NOMO-1 treated with DMSO at 0.1 percent for 48 hours (cell line): ENCODE measurements around the gene PPP1R2B.

Experiments
- DNase-seq: peaks from one replicate; lab custom pipeline; 2025; ENCODE audit not compliant: unreplicated experiment; lab: John Stamatoyannopoulos, UW

PPP1R2B gene

DNA sequence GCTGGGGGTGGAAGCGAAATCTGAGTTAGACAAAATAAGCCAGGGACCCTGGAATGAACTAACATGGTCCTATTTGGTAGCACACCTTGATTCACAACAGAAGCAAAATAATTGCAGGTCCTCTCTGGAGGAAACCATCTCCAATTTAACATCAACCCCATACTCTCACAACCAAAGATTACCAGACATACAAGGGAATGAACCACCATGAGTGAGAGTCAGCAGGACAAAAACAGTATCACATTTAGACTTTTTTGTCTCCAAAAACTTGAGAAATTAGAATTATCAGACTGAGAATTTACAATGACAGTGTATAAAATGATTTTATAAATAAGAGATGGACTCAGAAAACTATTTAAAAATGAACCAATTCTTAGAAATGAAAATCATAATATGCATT, 21.1 kb downstream of the PPP1R2B start:
- no peak for DNase-seq

- DNase-seq = no peak
Observed at GRCh38 chr5:156879665-156880285, 29.7 kb downstream of the PPP1R2B start.

- no peak for DNase-seq
Observed at GRCh38 chr5:156883316-156883875, 33.3 kb downstream of the PPP1R2B start.

- no peak for DNase-seq
Observed at GRCh38 chr5:156888520-156888919, 38.4 kb downstream of the PPP1R2B start.

- DNase-seq = peak; percentile 2
Observed at GRCh38 chr5:156892223-156892622, 42.1 kb downstream of the PPP1R2B start.

DNA sequence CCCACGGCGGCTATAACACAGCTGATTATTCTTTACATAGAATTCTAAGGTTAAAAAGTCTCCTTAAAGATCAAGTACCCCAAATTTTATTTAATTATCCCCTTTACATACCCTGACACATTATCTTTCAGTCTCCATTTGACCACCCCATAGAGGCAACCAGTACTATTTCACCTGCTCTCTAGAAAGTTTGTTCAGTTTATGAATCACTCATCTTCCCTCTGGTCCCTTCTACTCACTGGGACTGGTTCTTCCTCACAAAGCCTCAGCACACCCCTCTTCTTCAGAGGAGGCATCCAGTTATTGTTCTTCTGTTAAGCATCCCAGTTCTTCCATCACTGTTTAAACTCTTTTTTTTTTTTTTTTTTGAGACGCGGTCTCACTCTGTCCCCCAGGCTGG, 42.8 kb downstream of the PPP1R2B start:
- no peak for DNase-seq

GRCh38 chr5:156893517-156893916, 43.4 kb downstream of the PPP1R2B start:
- DNase-seq = peak; percentile 68

GRCh38 chr5:156896546-156896945, 46.5 kb downstream of the PPP1R2B start:
- peak; percentile 33 for DNase-seq
